Stimulated activated CD8-positive, alpha-beta memory T cell treated with anti-CD3 and anti-CD28 coated beads, Interleukin-15, amount 100 ng/mL, for 48 hours (primary cell): ENCODE data around the gene PRKAR2B.
A peak's percentile ranks its signal among the peaks of the same experiment; 100 is the strongest.

Source experiments
- DNase-seq, 2 donors: peaks; one replicate each; pipeline ENCODE4 v3.0.0-alpha.2; 2020; ENCODE audit warnings: low read depth in 2 of 2

The PRKAR2B gene

GRCh38 chr7:107044347-107045194, at the start of gene PRKAR2B:
Gene PRKAR2B, plus strand, starts transcription at chr7:107044705. Its CDS starts 203 bp downstream, at chr7:107044908.
- peak; percentile 57 to 63 for DNase-seq

- DNase-seq: no peak
Measured at GRCh38 chr7:106994833-106995232, 49.7 kb upstream of the PRKAR2B start.

GRCh38 chr7:106997487-106998271, 46.8 kb upstream of the PRKAR2B start:
- DNase-seq: no peak

- DNase-seq: no peak
Measured at GRCh38 chr7:106999023-106999422, 45.5 kb upstream of the PRKAR2B start.

- no peak for DNase-seq
Measured at GRCh38 chr7:107001490-107001889, 43.0 kb upstream of the PRKAR2B start.

- no peak for DNase-seq
Measured at GRCh38 chr7:107002126-107002525, 42.4 kb upstream of the PRKAR2B start.

- DNase-seq: no peak
Measured at GRCh38 chr7:107002529-107002998, 41.9 kb upstream of the PRKAR2B start.

- DNase-seq: no peak
Measured at GRCh38 chr7:107007007-107007891, 37.3 kb upstream of the PRKAR2B start.

GRCh38 chr7:107007892-107008287, 36.6 kb upstream of the PRKAR2B start:
- DNase-seq: no peak

- no peak for DNase-seq
Measured at GRCh38 chr7:107009846-107010203, 34.7 kb upstream of the PRKAR2B start.

- no peak for DNase-seq
Measured at GRCh38 chr7:107012691-107013090, 31.8 kb upstream of the PRKAR2B start.

- no peak for DNase-seq
Measured at GRCh38 chr7:107014387-107015023, 30.0 kb upstream of the PRKAR2B start.

- no peak for DNase-seq
Measured at GRCh38 chr7:107016312-107016711, 28.2 kb upstream of the PRKAR2B start.

GRCh38 chr7:107017965-107018719, 26.4 kb upstream of the PRKAR2B start:
- no peak for DNase-seq

- no peak for DNase-seq
Measured at GRCh38 chr7:107020400-107020799, 24.1 kb upstream of the PRKAR2B start.

GRCh38 chr7:107021600-107021999, 22.9 kb upstream of the PRKAR2B start:
- DNase-seq: no peak

- no peak for DNase-seq
Measured at GRCh38 chr7:107023522-107024151, 20.9 kb upstream of the PRKAR2B start.

GRCh38 chr7:107024906-107025305, 19.6 kb upstream of the PRKAR2B start:
- no peak for DNase-seq

GRCh38 chr7:107025449-107026103, 18.9 kb upstream of the PRKAR2B start:
- no peak for DNase-seq

GRCh38 chr7:107026166-107026565, 18.3 kb upstream of the PRKAR2B start:
- DNase-seq: no peak
